Common myeloid progenitor, CD34-positive (primary cell): Measurements from ENCODE around the gene TEX14.
"Not testable (repeated sequence)": the region's sequence is repeated elsewhere in the genome, so short reads cannot be mapped to it uniquely, and the experiment has no call there.

Source experiments
- CTCF ChIA-PET: fragments of 350-600 bp; sonication (Branson Sonifier 250); formaldehyde crosslinking; loops from one replicate; lab custom pipeline; 2021; ENCODE audit warnings: antibody characterized with exemption; lab: Charles Lee
- POLR2A ChIA-PET: fragments of 350-600 bp; sonication (Branson Sonifier 250); formaldehyde crosslinking; loops from one replicate; lab custom pipeline; 2021; ENCODE audit warnings: antibody characterized with exemption; lab: Charles Lee
- DNase-seq, 3 donors: peaks; one replicate each; pipeline versions ENCODE4 v3.0.0 to v3.0.0-alpha.2; 2013
- H3K27ac ChIP-seq, 2 experiments: 1 replicate in 1 of 2; 2 replicates in 1 of 2; pipeline ENCODE4 v1.7.0; 2013; ENCODE audit warnings: inconsistent platforms in 2 of 2, low read length in 2 of 2, mild to moderate bottlenecking in 2 of 2, low read depth in 1 of 2, moderate library complexity in 1 of 2; ENCODE audit not compliant: severe bottlenecking in 2 of 2, insufficient read depth in 1 of 2, poor library complexity in 1 of 2
- H3K27me3 ChIP-seq, 5 experiments: replicated peaks in 2 of 5; 1 replicate in 3 of 5; 2 replicates in 2 of 5; pipeline versions ENCODE4 v1.6.1 to v1.7.0; 2013; ENCODE audit warnings: low read length in 4 of 5, mild to moderate bottlenecking in 2 of 5, moderate library complexity in 2 of 5, inconsistent platforms in 1 of 5; ENCODE audit not compliant: insufficient read depth in 5 of 5, control insufficient read depth in 4 of 5
- H3K36me3 ChIP-seq, 4 experiments: 1 replicate in 2 of 4; 2 replicates in 2 of 4; pipeline versions ENCODE4 v1.6.1 to v1.7.0; 2013; ENCODE audit warnings: low read length in 3 of 4, control low read depth in 1 of 4, mild to moderate bottlenecking in 1 of 4; ENCODE audit not compliant: control insufficient read depth in 4 of 4, insufficient read depth in 4 of 4
- H3K4me1 ChIP-seq, 4 experiments: 1 replicate in 3 of 4; 2 replicates in 1 of 4; pipeline versions ENCODE4 v1.6.1 to v1.7.1; 2013; ENCODE audit warnings: low read length in 3 of 4, mild to moderate bottlenecking in 3 of 4, control low read depth in 1 of 4, inconsistent platforms in 1 of 4, moderate library complexity in 1 of 4; ENCODE audit not compliant: control insufficient read depth in 4 of 4, insufficient read depth in 4 of 4; ENCODE audit errors: control extremely low read depth in 1 of 4
- H3K4me3 ChIP-seq, 7 experiments: 1 replicate in 4 of 7; 2 replicates in 3 of 7; pipeline versions ENCODE4 v1.5.1 to v1.7.0; 2013; ENCODE audit warnings: mild to moderate bottlenecking in 7 of 7, low read length in 6 of 7, moderate library complexity in 6 of 7, inconsistent platforms in 2 of 7, low read depth in 2 of 7, control low read depth in 1 of 7; ENCODE audit not compliant: insufficient read depth in 4 of 7, control insufficient read depth in 1 of 7; ENCODE audit errors: extremely low read depth in 1 of 7
- H3K9me3 ChIP-seq, 5 experiments: 1 replicate in 4 of 5; 2 replicates in 1 of 5; pipeline versions ENCODE4 v1.6.1 to v1.7.1; 2013; ENCODE audit warnings: low read length in 4 of 5, mild to moderate bottlenecking in 2 of 5, inconsistent platforms in 1 of 5, low read depth in 1 of 5, moderate library complexity in 1 of 5; ENCODE audit not compliant: control insufficient read depth in 4 of 5, insufficient read depth in 2 of 5; ENCODE audit errors: control extremely low read depth in 1 of 5
- WGBS: methylation state at CpG from one replicate; pipeline ENCODE4 v1.1.5; 2013; ENCODE audit not compliant: insufficient coverage; 5-methylcytosine and 5-hydroxymethylcytosine counted together

TEX14 gene

DNA sequence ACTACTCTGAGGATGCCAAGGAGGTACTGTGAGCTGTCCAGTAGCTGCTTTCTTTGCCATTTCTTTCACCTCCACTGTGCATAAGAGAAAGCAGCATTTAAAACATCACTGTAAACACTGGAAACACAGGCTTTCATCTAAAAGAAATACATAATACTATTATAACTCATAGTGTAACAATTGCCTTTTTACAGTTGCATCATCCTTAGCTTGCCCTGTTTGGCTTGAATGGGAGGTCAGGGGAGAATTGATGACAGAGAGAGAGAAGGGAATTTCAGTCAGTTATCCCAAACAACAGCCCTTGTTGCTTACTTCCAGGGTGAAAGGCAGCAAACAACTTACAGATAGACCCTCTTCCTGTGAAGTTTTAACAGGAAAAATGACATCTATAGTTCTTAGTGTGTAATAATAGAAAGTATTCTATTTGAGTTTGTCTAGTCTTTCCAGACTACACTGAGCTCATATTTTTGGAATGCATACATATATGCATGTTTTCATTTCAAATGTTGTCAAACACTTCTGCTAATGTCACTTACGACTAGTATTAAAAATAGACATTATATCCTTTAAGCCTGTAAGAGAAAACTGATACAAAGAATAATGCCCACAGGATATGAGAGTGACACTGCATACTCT, 105.7 kb downstream of the TEX14 start:
- DNase-seq = no peak
- H3K4me3 ChIP-seq = no peak overlapping the region
- ChIA-PET CTCF (interaction anchor here (0.6 to 4.0 kb wide), 9 partner anchors 8 to 418 kb away, joined by 3 to 15 read pairs (median 5); no protein-coding TSS in a partner anchor), POLR2A (interaction anchor here (0.6 kb wide), 1 partner anchor 45 kb away, joined by 3 read pairs; no protein-coding TSS in a partner anchor)
- H3K27me3 ChIP-seq = no peaks in the 10 kb centered on the region
- no CpG with 5 or more reads among the region's 1 CpG for WGBS
- H3K36me3 ChIP-seq = no peaks in the 10 kb centered on the region
- no peak overlapping the region for H3K27ac ChIP-seq
- no peaks in the 10 kb centered on the region for H3K9me3 ChIP-seq
- no peaks in the 10 kb centered on the region for H3K4me1 ChIP-seq

DNA sequence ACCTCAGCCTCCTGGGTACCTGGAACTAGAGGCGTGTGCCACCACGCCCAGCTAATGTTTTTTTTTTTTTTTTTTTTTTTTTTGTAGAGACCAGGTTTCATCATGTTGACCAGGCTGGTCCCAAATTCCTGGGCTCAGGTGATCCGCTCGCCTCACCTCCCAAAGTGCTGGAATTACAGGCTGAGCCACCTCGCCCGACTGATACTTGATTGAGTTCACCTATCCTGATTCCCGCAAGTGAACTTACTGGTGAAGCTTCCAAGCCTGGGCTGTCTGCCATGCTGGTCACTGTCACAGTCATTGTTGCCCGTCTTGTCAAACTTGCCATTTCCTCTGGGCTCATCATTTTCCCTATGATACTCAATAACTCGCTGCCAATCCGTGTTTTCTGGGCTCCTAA, 106.3 kb downstream of the TEX14 start:
- H3K27ac ChIP-seq = no peak overlapping the region
- ChIA-PET CTCF (interaction anchor here (0.6 to 2.7 kb wide), 9 partner anchors 7 to 432 kb away, joined by 3 to 12 read pairs (median 5); no protein-coding TSS in a partner anchor), POLR2A (interaction anchor here (0.6 kb wide), 1 partner anchor 419 kb away, joined by 3 read pairs; no protein-coding TSS in a partner anchor)
- no peaks in the 10 kb centered on the region for H3K4me1 ChIP-seq
- H3K9me3 ChIP-seq = no peaks in the 10 kb centered on the region
- H3K36me3 ChIP-seq = no peaks in the 10 kb centered on the region
- H3K27me3 ChIP-seq = no peaks in the 10 kb centered on the region
- WGBS = 98% methylated on average over 8 of the region's 10 CpGs
- no peak for DNase-seq
- H3K4me3 ChIP-seq = no peak overlapping the region

DNA sequence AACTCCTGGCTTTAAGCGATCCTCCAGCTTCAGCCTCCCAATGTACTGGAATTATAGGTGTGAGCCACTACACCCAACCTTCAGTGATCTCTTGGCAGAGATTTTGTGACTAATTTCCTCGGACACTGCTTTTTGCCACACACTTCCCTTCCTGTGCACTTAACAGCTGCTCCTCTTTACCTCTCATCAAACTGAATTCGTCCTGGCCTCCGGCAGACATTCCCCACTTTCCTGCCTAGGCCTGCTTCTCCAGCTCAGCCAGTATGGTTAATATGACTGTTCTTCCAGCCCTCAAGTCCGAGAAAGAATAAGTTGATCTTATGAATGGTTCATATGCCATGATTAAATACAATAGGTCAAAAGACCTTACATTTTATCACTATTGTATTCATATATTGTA, 108.4 kb downstream of the TEX14 start:
- no peaks in the 10 kb centered on the region for H3K27me3 ChIP-seq
- H3K4me3 ChIP-seq = no peak overlapping the region
- 80% methylated on average over 4 of the region's 5 CpGs for WGBS
- H3K36me3 ChIP-seq = no peaks in the 10 kb centered on the region
- H3K27ac ChIP-seq = no peak overlapping the region
- H3K4me1 ChIP-seq = no peaks in the 10 kb centered on the region
- H3K9me3 ChIP-seq = no peaks in the 10 kb centered on the region
- DNase-seq = no peak
- ChIA-PET POLR2A (no interaction called here), CTCF (interaction anchor here (1.0 to 1.6 kb wide), 2 partner anchors 31 to 42 kb away, joined by 3 to 4 read pairs; no protein-coding TSS in a partner anchor)

DNA sequence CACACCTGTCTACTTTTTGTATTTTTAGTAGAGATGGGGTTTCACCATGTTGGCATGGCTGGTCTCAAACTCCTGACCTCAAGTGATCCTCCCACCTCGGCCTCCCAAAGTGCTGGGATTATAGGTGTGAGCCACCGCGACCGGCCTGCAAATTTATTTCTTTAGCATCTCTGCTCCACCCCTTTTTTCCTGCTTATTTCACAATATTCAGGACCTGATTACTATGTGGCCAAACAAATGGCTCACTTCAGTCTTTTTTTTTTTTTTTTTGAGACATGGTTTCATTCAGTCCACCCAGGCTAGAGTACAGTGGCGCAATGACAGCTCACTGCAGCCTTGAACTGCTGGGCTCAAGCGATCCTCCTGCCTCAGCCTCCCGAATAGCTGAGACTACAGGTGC, 109.1 kb downstream of the TEX14 start:
- H3K9me3 ChIP-seq, POLR2A ChIA-PET, H3K36me3 ChIP-seq, H3K27me3 ChIP-seq, H3K4me3 ChIP-seq, H3K27ac ChIP-seq, H3K4me1 ChIP-seq, DNase-seq: not testable (repeated sequence)
- WGBS = 96% methylated on average over 7 of the region's 7 CpGs
- CTCF ChIA-PET = interaction anchor here (1.0 to 1.6 kb wide), 2 partner anchors 30 to 41 kb away, joined by 3 to 4 read pairs; no protein-coding TSS in a partner anchor

DNA sequence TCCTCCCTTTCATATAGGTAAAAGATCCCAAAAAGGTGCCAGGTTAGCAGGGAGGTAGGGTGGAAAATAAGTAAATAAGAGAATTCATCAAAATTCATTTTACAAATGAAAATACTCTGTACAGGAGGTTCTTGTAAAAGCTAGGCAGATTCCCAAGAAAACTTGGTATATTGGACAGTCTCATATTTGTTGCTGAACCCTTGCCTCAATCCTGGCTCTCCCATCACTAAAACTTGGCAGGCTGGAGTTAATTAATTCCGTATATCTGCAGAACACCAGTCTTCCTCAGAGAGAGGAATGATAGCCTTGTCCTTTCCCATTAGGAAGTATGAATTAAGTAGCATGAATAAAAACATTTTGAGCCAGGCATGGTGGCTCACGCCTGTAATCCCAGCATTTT, 111.2 kb downstream of the TEX14 start:
- Histone ChIP-seq H3K36me3 (no peaks in the 10 kb centered on the region), H3K4me1 (no peaks in the 10 kb centered on the region), H3K27me3 (no peaks in the 10 kb centered on the region), H3K9me3 (no peaks in the 10 kb centered on the region), H3K4me3 (no peak overlapping the region), H3K27ac (no peak overlapping the region)
- DNase-seq = no peak
- CTCF ChIA-PET = interaction anchor here (0.7 to 5.3 kb wide), 5 partner anchors 15 to 1479 kb away, joined by 3 to 24 read pairs (median 4); no protein-coding TSS in a partner anchor
- POLR2A ChIA-PET = no interaction called here
- WGBS = no CpG with 5 or more reads among the region's 2 CpGs

DNA sequence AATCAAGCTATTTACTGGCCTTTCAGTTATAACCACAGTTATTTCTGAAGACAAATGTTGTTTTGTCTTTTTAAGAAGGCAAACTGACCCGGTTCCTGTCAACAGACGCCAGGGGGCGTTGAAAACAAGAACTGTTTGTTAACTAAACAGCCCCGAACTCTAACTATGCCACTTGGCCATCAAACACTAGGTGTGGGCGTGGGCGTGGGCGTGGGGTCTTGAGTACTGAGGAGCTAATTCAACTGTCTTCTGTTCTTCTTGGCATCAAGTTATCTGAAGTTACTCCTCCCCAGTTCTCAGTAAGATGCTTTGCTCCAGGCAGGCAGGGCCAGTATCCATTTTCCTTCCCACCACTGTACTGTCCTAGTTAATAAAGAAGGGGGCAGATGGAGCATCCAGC, 114.1 kb downstream of the TEX14 start:
- CTCF ChIA-PET = interaction anchor here (0.7 to 5.3 kb wide), 15 partner anchors 9 to 59 kb away, joined by 3 to 24 read pairs (median 5); no protein-coding TSS in a partner anchor
- Histone ChIP-seq H3K27me3 (no peaks in the 10 kb centered on the region), H3K4me1 (peaks cover 0 to 2% (median 1%) of the 10 kb centered on the region in 4 experiments), H3K4me3 (no peak overlapping the region), H3K27ac (no peak overlapping the region), H3K9me3 (no peaks in the 10 kb centered on the region), H3K36me3 (no peaks in the 10 kb centered on the region)
- 36% methylated on average over 6 of the region's 7 CpGs for WGBS
- DNase-seq = peak; percentile 48 to 74 (median 69)
- POLR2A ChIA-PET = no interaction called here

DNA sequence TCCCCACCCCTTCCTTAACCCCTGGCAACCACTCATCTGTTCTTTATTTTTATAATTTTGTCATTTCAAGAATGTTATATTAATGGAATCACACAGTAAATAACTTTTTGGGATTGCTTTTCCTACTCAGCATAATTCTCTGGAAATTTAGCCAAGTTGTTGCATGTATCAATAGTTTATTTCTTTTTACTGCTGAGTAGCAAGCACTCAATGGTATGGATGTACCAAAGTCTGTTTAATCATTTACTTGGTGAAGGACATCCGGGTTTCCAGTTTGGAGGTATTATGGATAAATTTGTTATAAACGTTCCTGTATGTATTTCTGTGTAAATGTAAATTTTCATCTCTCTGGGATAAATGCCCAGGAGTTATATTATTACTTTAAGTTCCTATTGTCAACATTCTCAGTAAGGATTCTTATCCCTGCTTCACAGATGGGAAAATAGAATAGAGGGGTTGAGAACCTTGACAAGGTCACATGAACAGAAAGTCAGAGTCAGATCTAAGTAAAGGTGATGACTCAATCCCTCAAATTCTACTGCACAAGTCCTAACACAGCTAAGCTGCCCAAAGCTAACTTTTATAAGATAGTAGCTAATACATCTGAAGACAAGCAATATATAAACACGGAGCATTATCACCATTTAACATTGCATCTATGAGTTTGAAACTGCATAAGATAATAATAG, 115.0 kb downstream of the TEX14 start:
- ChIA-PET POLR2A (no interaction called here), CTCF (interaction anchor here (1.0 to 5.3 kb wide), 11 partner anchors 8 to 59 kb away, joined by 3 to 24 read pairs (median 5); no protein-coding TSS in a partner anchor)
- H3K36me3 ChIP-seq = no peaks in the 10 kb centered on the region
- no peak overlapping the region for H3K4me3 ChIP-seq
- H3K9me3 ChIP-seq = no peaks in the 10 kb centered on the region
- H3K27ac ChIP-seq = no peak overlapping the region
- peaks cover 0 to 2% (median 1%) of the 10 kb centered on the region in 4 experiments for H3K4me1 ChIP-seq
- no peak for DNase-seq
- WGBS = no CpG with 5 or more reads among the region's 3 CpGs
- H3K27me3 ChIP-seq = no peaks in the 10 kb centered on the region
